Esophagus muscularis mucosa (tissue), 3 donors: Measurements from ENCODE around the gene PRAMEF17.

Experiments
- POLR2A ChIP-seq: fragments of 450-650 bp; IDR thresholded peaks from one replicate; pipeline ENCODE4 v1.6.1; 2017; ENCODE audit warnings: antibody characterized with exemption, moderate library complexity, mild to moderate bottlenecking, low read depth
- POLR2AphosphoS5 ChIP-seq, 2 donors: sonication (generic); formaldehyde crosslinking; IDR thresholded peaks; one replicate each; pipeline ENCODE4 v1.6.1; 2017; ENCODE audit warnings: antibody characterized with exemption in 2 of 2
- TF ChIP-seq, protein P1 (sequence below), 3 experiments: fragments of 200-600 bp in 2 of 3; fragments of 450-650 bp in 1 of 3; sonication (generic) in 2 of 3; IDR thresholded peaks; one replicate each; pipeline ENCODE4 v1.5.1; 2017 to 2019; ENCODE audit warnings: antibody characterized with exemption in 3 of 3, mild to moderate bottlenecking in 2 of 3, moderate library complexity in 1 of 3

DNA sequence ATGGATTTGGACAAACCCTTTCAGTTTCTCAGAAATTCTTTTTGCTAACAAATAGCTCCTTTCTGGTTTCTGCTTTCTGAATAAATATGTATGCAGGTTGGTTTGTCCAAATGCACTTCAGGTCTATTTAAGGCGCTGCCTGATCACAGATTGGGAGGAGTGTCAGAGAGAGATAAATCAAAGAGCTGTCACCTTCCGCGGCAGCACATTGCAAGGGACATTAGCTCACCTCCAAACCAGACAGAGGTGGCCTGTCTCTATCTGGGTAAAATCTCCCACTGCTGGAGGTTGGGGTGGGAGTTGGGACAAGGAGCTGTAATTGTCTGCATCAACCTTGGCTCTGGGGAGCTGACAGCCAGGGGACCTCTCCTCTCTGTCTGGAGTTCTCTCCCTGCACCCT is 46.0 kb downstream of the PRAMEF17 start:
- TF ChIP-seq, protein P1, sequence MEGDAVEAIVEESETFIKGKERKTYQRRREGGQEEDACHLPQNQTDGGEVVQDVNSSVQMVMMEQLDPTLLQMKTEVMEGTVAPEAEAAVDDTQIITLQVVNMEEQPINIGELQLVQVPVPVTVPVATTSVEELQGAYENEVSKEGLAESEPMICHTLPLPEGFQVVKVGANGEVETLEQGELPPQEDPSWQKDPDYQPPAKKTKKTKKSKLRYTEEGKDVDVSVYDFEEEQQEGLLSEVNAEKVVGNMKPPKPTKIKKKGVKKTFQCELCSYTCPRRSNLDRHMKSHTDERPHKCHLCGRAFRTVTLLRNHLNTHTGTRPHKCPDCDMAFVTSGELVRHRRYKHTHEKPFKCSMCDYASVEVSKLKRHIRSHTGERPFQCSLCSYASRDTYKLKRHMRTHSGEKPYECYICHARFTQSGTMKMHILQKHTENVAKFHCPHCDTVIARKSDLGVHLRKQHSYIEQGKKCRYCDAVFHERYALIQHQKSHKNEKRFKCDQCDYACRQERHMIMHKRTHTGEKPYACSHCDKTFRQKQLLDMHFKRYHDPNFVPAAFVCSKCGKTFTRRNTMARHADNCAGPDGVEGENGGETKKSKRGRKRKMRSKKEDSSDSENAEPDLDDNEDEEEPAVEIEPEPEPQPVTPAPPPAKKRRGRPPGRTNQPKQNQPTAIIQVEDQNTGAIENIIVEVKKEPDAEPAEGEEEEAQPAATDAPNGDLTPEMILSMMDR (IDR thresholded peaks at IDR 0.05): no peak
- TF ChIP-seq POLR2A (no peak), POLR2AphosphoS5 (IDR thresholded peaks at IDR 0.05) (no peak)
